GM12878 (cell line): ENCODE data around the gene PCDHA2. TPM values are rescaled to one million over a fixed set of nuclear protein-coding genes. Genes with fewer than 3 reads are reported as not detected.
"Not testable (repeated sequence)": the region's sequence is repeated elsewhere in the genome, so short reads cannot be mapped to it uniquely, and the experiment has no call there.

Experiments
- ATAC-seq: fragments of 200-7000 bp; cut with Tn5 transposase; 3 replicates; pipeline ENCODE4 v1.9.1; 2020; ENCODE audit warnings: mild to moderate bottlenecking, moderate library complexity
- BruUV-seq: library from RNA; stranded (reverse); fragments of 400-500 nt; replicated peaks from 2 replicates; lab custom pipeline; 2021; lab: Mats Ljungman, UMichigan
- CTCF ChIA-PET: fragments of 300-600 bp; sonication (Branson Sonifier 250); formaldehyde crosslinking; extraction: SDS; loops from one replicate; lab custom pipeline; 2021; ENCODE audit warnings: inconsistent platforms; lab: Yijun Ruan, JAX
- POLR2A ChIA-PET: fragments of 350-600 bp; formaldehyde crosslinking; extraction: SDS; loops from one replicate; lab custom pipeline; 2021; ENCODE audit warnings: inconsistent platforms; lab: Charles Lee
- RAD21 ChIA-PET: fragments of 300-600 bp; sonication (Branson Sonifier 250); formaldehyde crosslinking; loops from one replicate; lab custom pipeline; 2023; ENCODE audit warnings: antibody characterized with exemption; ENCODE audit not compliant: unreplicated experiment; lab: Charles Lee
- SMC1A ChIA-PET: fragments of 300-600 bp; sonication (Branson Sonifier 250); formaldehyde crosslinking; loops from one replicate; lab custom pipeline; 2023; ENCODE audit not compliant: unreplicated experiment, uncharacterized antibody; lab: Charles Lee
- DNase-seq: peaks from one replicate; pipeline ENCODE4 v3.0.0-alpha.2; 2011; ENCODE audit warnings: low read depth, low spot score
- FAIRE-seq: peaks from 3 replicates; lab custom pipeline; 2011; peaks lifted over from hg19 to GRCh38; lab: Jason Lieb, UNC
- H2AFZ ChIP-seq: 2 replicates; pipeline ENCODE4 v1.6.0; 2011; ENCODE audit warnings: low read depth, low read length, control low read depth; ENCODE audit not compliant: control insufficient read depth
- H3K27ac ChIP-seq: 2 replicates; pipeline ENCODE4 v1.5.1; 2011; ENCODE audit warnings: control low read depth; ENCODE audit not compliant: control insufficient read depth, insufficient read depth
- H3K27me3 ChIP-seq, 2 experiments: replicated peaks in 1 of 2; 2 replicates each; pipeline versions ENCODE4 v1.6.0 to v1.6.1; 2011; ENCODE audit warnings: low read length in 1 of 2; ENCODE audit not compliant: control insufficient read depth in 2 of 2, insufficient read depth in 2 of 2
- H3K36me3 ChIP-seq, 2 experiments: 2 replicates each; pipeline ENCODE4 v1.5.1; 2011; ENCODE audit warnings: low read length in 1 of 2; ENCODE audit not compliant: control insufficient read depth in 2 of 2, insufficient read depth in 2 of 2
- H3K4me1 ChIP-seq: 2 replicates; pipeline ENCODE4 v1.6.1; 2011; ENCODE audit warnings: mild to moderate bottlenecking, low read length, moderate library complexity, mixed read lengths; ENCODE audit not compliant: control insufficient read depth, insufficient read depth
- H3K4me2 ChIP-seq: 2 replicates; pipeline ENCODE4 v1.6.0; 2011; ENCODE audit warnings: control low read depth; ENCODE audit not compliant: control insufficient read depth, insufficient read depth
- H3K4me3 ChIP-seq: fragments of 200-600 bp; sonication (generic); 2 replicates; pipeline ENCODE4 v1.5.1; 2016
- H3K79me2 ChIP-seq: 2 replicates; pipeline ENCODE4 v1.6.0; 2011; ENCODE audit warnings: low read length; ENCODE audit not compliant: control insufficient read depth, insufficient read depth
- H3K9ac ChIP-seq: 2 replicates; pipeline ENCODE4 v1.8.0; 2011; ENCODE audit warnings: low read length, control low read depth, mixed read lengths; ENCODE audit not compliant: control insufficient read depth, insufficient read depth
- H3K9me3 ChIP-seq: replicated peaks from 3 replicates; pipeline ENCODE4 v1.5.1; 2011; ENCODE audit warnings: mild to moderate bottlenecking, low read length; ENCODE audit not compliant: control insufficient read depth, insufficient read depth
- H4K20me1 ChIP-seq: 2 replicates; pipeline ENCODE4 v1.6.0; 2011; ENCODE audit not compliant: control insufficient read depth, insufficient read depth
- ATF7 ChIP-seq: fragments of 450-650 bp; IDR thresholded peaks from 2 replicates; pipeline ENCODE4 v1.6.1; 2016; ENCODE audit warnings: low read depth, mild to moderate bottlenecking
- CBFB ChIP-seq: IDR thresholded peaks from 2 replicates; pipeline ENCODE4 v1.6.1; 2016; ENCODE audit warnings: antibody characterized with exemption, low read depth
- CBX5 ChIP-seq: sonication (generic); IDR thresholded peaks from 2 replicates; pipeline ENCODE4 v1.6.1; 2016; ENCODE audit warnings: low read depth, moderate library complexity, mild to moderate bottlenecking, inconsistent platforms
- E4F1 ChIP-seq: fragments of 450-650 bp; IDR thresholded peaks from 2 replicates; pipeline ENCODE4 v1.6.1; 2018; ENCODE audit warnings: borderline replicate concordance, mild to moderate bottlenecking; ENCODE audit not compliant: partially characterized antibody
- ESRRA ChIP-seq: IDR thresholded peaks from 2 replicates; pipeline ENCODE4 v1.6.1; 2012; ENCODE audit warnings: mild to moderate bottlenecking, low read length, improper control_type of control experiment
- HDAC6 ChIP-seq: fragments of 200-600 bp; sonication (generic); IDR thresholded peaks from one replicate; pipeline ENCODE4 v1.8.0; 2017; ENCODE audit warnings: antibody characterized with exemption; ENCODE audit not compliant: unreplicated experiment
- MXI1 ChIP-seq: fragments of 150-350 bp; IDR thresholded peaks from 2 replicates; pipeline ENCODE4 v1.6.1; 2011; ENCODE audit warnings: low read depth, mild to moderate bottlenecking, inconsistent platforms, low read length, improper control_type of control experiment
- NRF1 ChIP-seq: conservative IDR thresholded peaks from 2 replicates; pipeline ENCODE4 v1.6.1; 2011; ENCODE audit warnings: mild to moderate bottlenecking, low read depth, low read length, improper control_type of control experiment
- RAD51 ChIP-seq: fragments of 450-650 bp; IDR thresholded peaks from 2 replicates; pipeline ENCODE4 v1.6.1; 2016; ENCODE audit warnings: moderate library complexity, mild to moderate bottlenecking, inconsistent platforms
- RB1 ChIP-seq: fragments of 450-650 bp; formaldehyde crosslinking; IDR thresholded peaks from 2 replicates; pipeline ENCODE4 v1.6.1; 2017; ENCODE audit warnings: mild to moderate bottlenecking, borderline replicate concordance
- RCOR1 ChIP-seq: conservative IDR thresholded peaks from 2 replicates; pipeline ENCODE4 v1.6.1; 2012; ENCODE audit warnings: low read depth, low read length, improper control_type of control experiment
- RUNX3 ChIP-seq: IDR thresholded peaks from 2 replicates; pipeline ENCODE4 v1.6.1; 2012; ENCODE audit warnings: low read length, inconsistent platforms
- TBL1XR1 ChIP-seq: IDR thresholded peaks from 2 replicates; pipeline ENCODE4 v1.6.1; 2012; ENCODE audit warnings: low read depth, low read length, improper control_type of control experiment
- ZNF217 ChIP-seq: fragments of 450-650 bp; IDR thresholded peaks from 2 replicates; pipeline ENCODE4 v1.6.1; 2017; ENCODE audit warnings: antibody characterized with exemption, mild to moderate bottlenecking
- WGBS: methylation state at CpG from one replicate; pipeline ENCODE4 v1.1.6; 2016; ENCODE audit warnings: low lambda C conversion rate; ENCODE audit not compliant: insufficient replicate concordance, insufficient coverage; ENCODE audit errors: missing lambda C conversion rate; 5-methylcytosine and 5-hydroxymethylcytosine counted together
- in situ Hi-C: fragments of 300-500 bp; cut with MboI; formaldehyde crosslinking; loops from 9 replicates; pipeline ENCODE4 v1.14.3; 2018; ENCODE audit warnings: mixed read lengths
- intact Hi-C: fragments of 100-400 bp; cut with micrococcal nuclease; formaldehyde crosslinking; loops from one replicate; pipeline ENCODE4 v1.14.2; 2022; ENCODE audit not compliant: unreplicated experiment
- polyA plus RNA-seq, 11 experiments: library from polyadenylated mRNA; depleted of rRNA in 4 of 11; unstranded in 6 of 11; stranded (reverse) in 5 of 11; fragments of >200 nt; fragmentation: Nextera tagmentation in 4 of 11; fragmentation: Illumina TruSeq in 1 of 11; extraction: Ambion mirVana in 4 of 11; extraction: Trizol in 1 of 11; gene quantifications; 1 replicate in 1 of 11; 2 replicates in 10 of 11; pipeline versions ENCODE4 v1.2.1 to v1.2.3, GENCODE V29; 2011 to 2016; ENCODE audit warnings: inconsistent platforms in 2 of 11, missing spikeins in 2 of 11, low read depth in 1 of 11
- total RNA-seq, 4 experiments: library from RNA; depleted of rRNA in 3 of 4; stranded (reverse); fragments of >200 nt in 3 of 4; fragmentation: Illumina TruSeq in 1 of 4; extraction: Trizol in 1 of 4; gene quantifications; 2 replicates each; pipeline versions ENCODE4 v1.2.1 to v1.2.3, GENCODE V29; 2013 to 2021

PCDHA2 gene
- total and polyA plus RNA-seq, 10 of the 15 experiments (the other 5 are each of a cell fraction or from before 2014, with no cell fraction given): 0.04 to 0.06 TPM; not detected in 8

- no peak overlapping the region for H3K4me3 ChIP-seq
- no peaks in the 10 kb centered on the region for H3K4me1 ChIP-seq
- CTCF ChIA-PET: interaction anchor here (0.7 to 2.0 kb wide), 3 partner anchors 9 to 23 kb away, joined by 3 to 5 read pairs (median 3); no protein-coding TSS in a partner anchor
- no peaks in the 10 kb centered on the region for H3K27me3 ChIP-seq
- no peak overlapping the region for H3K4me2 ChIP-seq
- H3K79me2 ChIP-seq: no peaks in the 10 kb centered on the region
- no peak overlapping the region for H3K27ac ChIP-seq
- BruUV-seq: no TSS peak
- H4K20me1 ChIP-seq: no peaks in the 10 kb centered on the region
- DNase-seq (no peak), ATAC-seq (no peak), FAIRE-seq (no peak)
- intact Hi-C loops (no loop called here), in situ Hi-C loops (loop anchor here (25.0 kb wide), 1 partner anchor 740 kb away; no protein-coding TSS in a partner anchor)
- H3K9ac ChIP-seq: no peak overlapping the region
- H3K36me3 ChIP-seq: no peaks in the 10 kb centered on the region
- no peak for TF ChIP-seq ESRRA
- TF ChIP-seq RAD51: no peak
- no peak for TF ChIP-seq CBFB
- TF ChIP-seq ATF7: no peak
- TF ChIP-seq RB1: no peak
- no peak for TF ChIP-seq RCOR1
- no peak for TF ChIP-seq ZNF217
- no peak for TF ChIP-seq E4F1
- no peak for TF ChIP-seq NRF1
- TF ChIP-seq CBX5: no peak
- TF ChIP-seq TBL1XR1: no peak
- TF ChIP-seq RUNX3: no peak
- TF ChIP-seq HDAC6: no peak
- TF ChIP-seq MXI1: no peak
- POLR2A ChIA-PET: no interaction called here
- WGBS: 31% methylated on average over 6 of the region's 6 CpGs
- RAD21 ChIA-PET: no interaction called here
- H2AFZ ChIP-seq: no peak overlapping the region
- SMC1A ChIA-PET: no interaction called here
- H3K9me3 ChIP-seq: no peaks in the 10 kb centered on the region; the same call in 2 of the 3 replicates
Observed at GRCh38 chr5:140822281-140822629, 27.6 kb downstream of the PCDHA2 start.

GRCh38 chr5:140822969-140823368, 28.3 kb downstream of the PCDHA2 start:
- H4K20me1 ChIP-seq, SMC1A ChIA-PET, H3K36me3 ChIP-seq, H3K4me2 ChIP-seq, BruUV-seq, H3K27ac ChIP-seq, H3K4me3 ChIP-seq, RAD21 ChIA-PET, H3K9me3 ChIP-seq, H3K27me3 ChIP-seq, POLR2A ChIA-PET, DNase-seq, H3K9ac ChIP-seq, H2AFZ ChIP-seq, intact Hi-C loops, ATAC-seq, FAIRE-seq, H3K4me1 ChIP-seq, H3K79me2 ChIP-seq: not testable (repeated sequence)
- WGBS: 81% methylated on average over 43 of the region's 48 CpGs
- in situ Hi-C loops: loop anchor here (25.0 kb wide), 1 partner anchor 739 kb away; no protein-coding TSS in a partner anchor
- CTCF ChIA-PET: interaction anchor here (1.5 to 2.0 kb wide), 2 partner anchors 17 to 23 kb away, joined by 3 to 5 read pairs; no protein-coding TSS in a partner anchor
